Loucy (cell line): ENCODE data around the gene CS.

Source experiments
- CTCF ChIP-seq: fragments of 200-600 bp; sonication (generic); conservative IDR thresholded peaks from 2 replicates; pipeline ENCODE4 v1.5.1; 2014; ENCODE audit warnings: mild to moderate bottlenecking, antibody characterized with exemption, low read length
- EZH2phosphoT487 ChIP-seq: fragments of 200-600 bp; IDR thresholded peaks from 2 replicates; pipeline ENCODE4 v1.6.1; 2018; ENCODE audit warnings: antibody characterized with exemption, mild to moderate bottlenecking, moderate library complexity, borderline replicate concordance

- TF ChIP-seq CTCF (no peak), EZH2phosphoT487 (no peak)
These were observed 36.4 kb upstream of the CS start for GRCh38 chr12:56336361-56337167.
